ENCODE measurements around the gene BARHL1. TPM values are rescaled to one million over a fixed set of nuclear protein-coding genes. Genes with fewer than 3 reads are reported as not detected.

Gene BARHL1
- total and polyA plus RNA-seq, 9 of the 15 experiments (the other 6 are each of a cell fraction or from before 2014, with no cell fraction given) = not detected

DNA sequence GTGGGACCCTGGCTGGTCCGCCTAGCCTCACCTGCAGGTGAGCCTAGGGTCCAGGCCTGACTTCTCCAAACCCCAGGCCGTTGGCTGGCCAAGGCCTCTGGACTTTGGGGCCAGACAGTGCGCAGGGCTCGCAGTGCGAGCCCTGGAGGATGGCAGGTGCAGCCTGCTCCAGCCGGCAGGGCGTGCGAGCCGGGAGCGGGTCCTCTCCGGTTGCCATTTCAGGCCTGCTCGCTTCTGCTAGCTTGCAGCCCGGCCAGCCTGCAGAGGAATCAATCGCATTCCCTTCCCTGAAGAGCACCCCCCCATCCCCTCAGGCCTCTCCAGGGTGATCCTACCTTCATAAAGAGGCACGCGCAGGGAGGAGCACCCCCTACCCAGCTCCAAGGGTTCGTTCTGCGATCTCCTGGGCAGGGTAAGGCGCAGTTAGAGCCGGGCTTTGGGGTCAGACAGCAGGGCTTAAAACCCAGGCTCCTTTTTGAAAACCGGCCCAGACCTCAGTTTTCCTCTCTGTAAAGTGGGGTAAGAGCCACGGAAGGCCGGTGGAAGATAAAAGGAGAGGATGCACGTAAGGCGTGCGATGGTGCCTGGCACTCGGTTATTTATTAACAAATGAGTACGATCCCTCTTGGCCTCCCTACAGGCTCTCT is 6.2 kb downstream of the BARHL1 start:
- POLR2A ChIA-PET = no interaction called here
- H3K27ac ChIP-seq (ENCODE audit: extremely low read depth, low read depth, low read length) = no peak overlapping the region
- no peaks in the 10 kb centered on the region for H3K9me3 ChIP-seq (replicated peaks; ENCODE audit: control insufficient read depth, insufficient read depth, low read depth, low read length)
- FAIRE-seq = no peak
- in situ Hi-C loops (cut with MboI) = no loop called here
- intact Hi-C loops (cut with micrococcal nuclease) = no loop called here
- no peak overlapping the region for H3K4me2 ChIP-seq (ENCODE audit: insufficient read depth, low read length)
- 0 out of 2 replicates have a peak, but pooled peaks cover 5% of the 10 kb centered on the region for H4K20me1 ChIP-seq (replicated peaks; ENCODE audit: control insufficient read depth, insufficient read depth, low read length)
- H3K79me2 ChIP-seq (ENCODE audit: control insufficient read depth, insufficient read depth, low read length) = no peaks in the 10 kb centered on the region
- H3K4me3 ChIP-seq = no peak overlapping the region
- WGBS (ENCODE audit: insufficient coverage, low coverage, missing lambda C conversion rate) = 74% methylated on average over 21 of the region's 28 CpGs
- TF ChIP-seq THRA (IDR thresholded peaks at IDR 0.05) = no peak
- ATAC-seq = no peak
- no TSS peak for BruUV-seq (replicated peaks)
- peaks cover 5% of the 10 kb centered on the region; the same call in 1 of the 3 replicates for H3K36me3 ChIP-seq (ENCODE audit: control insufficient read depth, insufficient read depth, low read length)
- no peak for DNase-seq (ENCODE audit: extremely low read depth in 1 of 4, low spot score in 3 of 4)
- H3K4me1 ChIP-seq (replicated peaks in 1 of 2; ENCODE audit: control insufficient read depth in 2 of 2, insufficient read depth in 2 of 2, low read length in 2 of 2) = peaks cover 0 to 5% of the 10 kb centered on the region in 2 experiments; a peak in 2 of 5 replicates
- peaks cover 14 to 34% of the 10 kb centered on the region in 2 experiments; a peak in 4 of 5 replicates for H3K27me3 ChIP-seq (ENCODE audit: control insufficient read depth in 2 of 2, insufficient read depth in 2 of 2, low read length in 2 of 2)
- H2AFZ ChIP-seq (ENCODE audit: low read depth, low read length) = no peak overlapping the region
- H3K9me1 ChIP-seq (ENCODE audit: control insufficient read depth, insufficient read depth, low read length) = no peaks in the 10 kb centered on the region
- no peak overlapping the region for H3K9ac ChIP-seq (ENCODE audit: insufficient read depth in 1 of 2, low read depth in 2 of 2, low read length in 2 of 2)
- CTCF ChIA-PET (ENCODE audit: low intra/inter-chr PET ratio) = no interaction called here

Measured in K562 (cell line).